Measurements from ENCODE around the gene GLDC.

The GLDC gene

GRCh38 chr9:6645355-6646292, at the start of gene GLDC:
TSS of gene GLDC (minus strand) at chr9:6645729. CDS start at chr9:6645499, 230 bp downstream.
- no peak for TF ChIP-seq CTCF (IDR thresholded peaks at IDR 0.05)

DNA sequence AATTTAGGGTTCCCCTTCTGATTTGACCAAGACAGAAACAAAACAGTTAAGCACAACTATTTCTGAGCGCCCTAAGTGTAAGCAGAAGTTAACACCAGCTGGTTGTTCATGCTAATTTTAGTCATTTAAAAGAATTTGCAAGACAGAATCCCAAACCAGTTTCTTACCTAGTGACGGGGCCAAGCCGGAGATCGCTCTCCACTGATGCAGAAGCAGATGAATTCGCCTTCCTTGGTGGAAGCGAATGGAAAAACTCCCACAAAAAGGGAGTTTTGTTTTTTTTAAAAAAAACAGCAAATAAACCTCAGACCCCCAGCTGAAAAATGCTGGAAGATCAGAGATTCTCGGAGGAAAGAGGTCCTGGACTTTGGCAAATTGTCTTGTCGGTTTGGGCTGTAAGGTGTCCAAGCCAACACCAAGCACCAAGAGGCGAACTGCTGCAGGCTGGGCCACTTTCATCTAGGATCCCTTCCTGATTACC, 47.4 kb upstream of the GLDC start:
- TF ChIP-seq CTCF (IDR thresholded peaks at IDR 0.05), result no peak

- TF ChIP-seq CTCF (IDR thresholded peaks at IDR 0.05), result no peak
Measured at GRCh38 chr9:6692433-6692832, 46.9 kb upstream of the GLDC start.

DNA sequence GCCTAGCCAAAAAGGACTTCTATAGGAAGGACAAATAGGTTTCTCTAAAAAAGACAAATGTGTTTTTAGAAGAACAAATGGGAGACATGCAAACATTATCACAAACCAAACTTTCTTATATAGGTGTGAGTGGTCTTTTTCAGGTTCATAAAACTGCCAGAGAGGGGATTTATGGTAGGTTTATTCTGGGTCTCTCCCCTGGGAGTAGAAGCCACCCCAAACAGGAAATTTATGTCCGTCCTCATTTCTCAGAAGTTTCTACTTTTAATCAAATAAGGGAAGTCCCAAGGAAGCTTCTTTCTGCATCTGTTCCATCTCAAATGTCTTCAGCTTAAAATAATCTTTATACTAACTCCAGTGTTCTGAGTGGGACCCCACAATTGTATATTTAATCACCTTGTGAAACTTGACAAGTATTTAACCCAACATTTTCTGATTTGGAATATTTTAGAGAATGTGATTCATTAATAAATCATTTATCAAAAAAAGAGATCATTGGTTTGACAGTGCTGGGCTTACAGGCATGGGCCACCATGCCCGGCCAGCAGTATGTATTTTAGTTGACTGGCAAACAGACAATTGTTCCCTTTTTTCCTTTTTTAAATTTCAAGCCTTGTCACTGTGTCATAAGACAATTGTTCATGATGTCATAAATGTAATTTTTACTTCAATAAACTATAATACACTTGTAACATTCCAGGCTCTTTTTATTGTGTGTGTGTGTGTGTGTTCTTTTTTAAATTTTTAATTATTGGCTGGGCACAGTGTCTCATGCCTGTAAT, 44.6 kb upstream of the GLDC start:
- no peak for TF ChIP-seq CTCF (IDR thresholded peaks at IDR 0.05)

DNA sequence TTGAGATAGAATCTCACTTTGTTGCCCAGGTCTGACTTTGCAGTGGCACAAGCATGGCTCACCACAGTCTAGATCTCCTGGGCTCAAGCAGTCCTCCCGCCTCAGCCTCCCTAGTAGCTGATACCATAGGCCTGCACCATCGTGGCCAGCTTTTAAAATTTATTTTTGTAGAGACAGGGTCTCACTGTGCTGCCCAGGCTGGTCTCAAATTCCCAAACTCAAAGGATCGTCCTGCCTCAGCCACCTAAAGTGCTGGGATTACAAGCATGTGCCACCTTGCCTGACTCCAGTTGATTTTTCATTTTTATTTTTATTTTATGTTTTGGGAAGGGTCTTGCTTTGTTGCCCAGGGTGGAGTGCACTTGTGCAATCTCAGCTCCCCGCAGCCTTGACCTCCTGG, 41.7 kb upstream of the GLDC start:
- no peak for TF ChIP-seq CTCF (IDR thresholded peaks at IDR 0.05)

- TF ChIP-seq CTCF (IDR thresholded peaks at IDR 0.05), result peak; percentile 45; the same call in 1 of the 2 replicates
Measured at GRCh38 chr9:6686396-6686795, 40.9 kb upstream of the GLDC start.

GRCh38 chr9:6681957-6682501, 36.5 kb upstream of the GLDC start:
- TF ChIP-seq CTCF (IDR thresholded peaks at IDR 0.05), result no peak
